ENCODE data around the gene DACH1.
"Not testable (repeated sequence)": the region's sequence is repeated elsewhere in the genome, so short reads cannot be mapped to it uniquely, and the experiment has no call there.

Gene DACH1

DNA sequence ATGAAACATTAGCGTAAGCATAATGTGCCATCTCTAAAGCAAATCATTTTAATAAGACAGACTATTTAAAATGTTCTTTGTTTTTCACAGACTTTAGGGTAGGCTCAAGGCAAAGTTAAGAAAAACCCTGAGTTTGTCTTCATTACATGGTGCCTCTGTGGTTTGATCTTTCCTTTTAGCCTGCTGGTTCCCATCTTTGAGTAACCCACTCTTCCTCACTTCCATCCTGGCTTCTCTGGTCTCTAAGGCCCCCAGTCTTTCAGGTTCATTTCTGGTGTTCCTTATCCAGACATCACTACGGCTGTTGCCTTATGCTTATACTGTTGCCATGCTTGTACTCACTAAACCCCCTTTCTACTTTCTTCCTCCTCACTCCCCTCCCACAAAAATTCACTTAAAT is 38.4 kb downstream of the DACH1 start:
- DNase-seq (ENCODE audit: low read depth), result no peak

DNA sequence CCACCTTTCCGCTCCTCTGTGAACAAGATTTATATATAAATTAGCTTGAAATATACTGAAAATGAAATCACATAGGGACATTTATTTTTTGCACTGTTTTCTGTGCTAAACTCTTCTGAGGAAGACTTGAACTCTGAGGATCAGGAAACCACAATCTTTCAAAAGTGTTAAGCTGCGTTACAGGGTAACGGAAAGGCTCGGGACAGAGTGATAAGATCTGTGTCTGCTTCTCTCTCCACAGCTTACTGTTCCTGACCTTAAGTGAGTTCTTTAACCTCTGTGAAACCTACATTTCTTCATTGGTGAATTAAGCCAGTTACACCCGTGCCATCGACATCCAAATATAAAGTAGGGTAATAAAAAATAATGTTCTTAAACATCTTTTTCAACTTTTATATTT is 38.9 kb downstream of the DACH1 start:
- DNase-seq (ENCODE audit: low read depth), result no peak

DNA sequence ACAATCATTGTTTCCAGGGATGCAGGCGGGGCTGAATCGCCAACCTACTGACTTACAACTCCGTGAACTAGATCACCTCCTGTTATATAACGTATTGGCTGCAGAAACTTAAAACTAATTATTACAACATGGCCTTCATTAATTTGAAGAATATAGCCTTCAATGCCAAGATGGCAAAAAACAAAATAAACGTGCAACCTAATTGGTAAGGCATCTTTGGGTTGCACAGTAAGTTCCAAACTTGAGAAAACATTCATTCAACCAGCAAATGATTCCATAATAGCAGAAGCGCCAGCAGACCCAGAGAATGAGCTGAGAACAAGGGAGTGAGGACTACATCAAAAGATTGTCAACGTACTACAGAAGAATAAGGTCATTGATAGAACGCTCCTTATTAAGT is 39.8 kb downstream of the DACH1 start:
- DNase-seq (ENCODE audit: low read depth), result no peak

DNA sequence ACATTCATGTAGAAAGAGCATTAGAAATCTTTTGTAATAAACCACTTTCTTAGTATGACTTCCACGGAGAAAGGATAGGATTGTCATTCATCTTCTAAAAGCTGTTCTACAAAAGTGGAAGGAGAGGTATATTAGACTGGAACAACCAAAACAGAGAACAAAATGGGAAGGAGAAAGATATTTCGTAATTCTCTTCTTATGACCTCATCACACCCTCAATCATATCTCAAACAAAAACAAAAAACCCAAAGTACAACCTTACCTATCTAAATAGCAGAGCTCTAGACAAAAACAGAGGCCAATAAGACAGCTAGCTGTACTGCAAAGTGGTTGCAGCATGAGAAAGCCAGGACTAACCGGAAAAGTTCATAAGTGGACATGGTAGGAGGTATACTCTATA is 46.3 kb downstream of the DACH1 start:
- no peak for DNase-seq (ENCODE audit: low read depth)

DNA sequence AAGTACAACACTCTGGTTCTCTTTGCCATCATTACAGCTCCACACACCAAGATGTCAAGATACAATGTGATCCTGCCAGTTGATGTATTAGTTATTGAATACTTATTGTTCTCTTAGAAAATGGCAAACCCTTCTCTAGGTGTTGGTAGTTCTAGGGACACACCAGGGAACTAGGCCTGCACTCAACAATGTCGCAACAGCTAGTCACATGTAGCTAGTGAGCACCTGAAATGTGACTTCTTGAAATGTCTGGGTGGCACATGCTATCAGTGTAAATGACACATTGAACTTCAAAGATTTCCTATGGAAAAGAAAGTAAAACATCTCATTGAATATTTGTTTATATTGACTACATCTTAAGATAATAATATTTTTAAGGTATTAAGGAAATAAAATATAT is 49.7 kb downstream of the DACH1 start:
- DNase-seq (ENCODE audit: low read depth), result no peak

DNA sequence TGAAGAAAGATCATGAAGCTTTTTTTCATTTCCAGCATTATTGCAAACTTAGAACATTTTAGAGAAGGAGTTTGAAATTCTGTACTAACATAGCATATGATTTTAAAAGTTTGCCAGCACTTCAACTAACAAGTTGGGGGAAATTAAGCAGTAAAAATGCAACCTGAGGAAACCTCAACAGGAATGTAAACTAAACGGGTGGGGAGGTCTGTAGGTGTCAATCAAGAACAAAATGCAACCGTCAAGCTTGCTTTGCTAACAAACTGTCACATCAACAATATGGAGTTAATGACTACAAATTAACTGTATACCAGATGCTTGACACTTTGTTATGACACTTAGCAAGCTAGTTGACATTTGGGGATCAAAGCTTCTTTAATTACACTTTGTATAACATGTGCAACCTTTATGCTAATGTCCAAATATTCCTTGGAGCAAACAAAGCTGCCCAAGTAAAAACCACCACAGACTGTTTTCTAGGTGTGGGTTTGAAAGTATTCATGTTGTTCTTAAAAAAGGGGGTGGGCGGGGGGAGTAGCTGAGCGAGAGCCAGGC is 52.1 kb downstream of the DACH1 start:
- DNase-seq (ENCODE audit: low read depth), result no peak

DNA sequence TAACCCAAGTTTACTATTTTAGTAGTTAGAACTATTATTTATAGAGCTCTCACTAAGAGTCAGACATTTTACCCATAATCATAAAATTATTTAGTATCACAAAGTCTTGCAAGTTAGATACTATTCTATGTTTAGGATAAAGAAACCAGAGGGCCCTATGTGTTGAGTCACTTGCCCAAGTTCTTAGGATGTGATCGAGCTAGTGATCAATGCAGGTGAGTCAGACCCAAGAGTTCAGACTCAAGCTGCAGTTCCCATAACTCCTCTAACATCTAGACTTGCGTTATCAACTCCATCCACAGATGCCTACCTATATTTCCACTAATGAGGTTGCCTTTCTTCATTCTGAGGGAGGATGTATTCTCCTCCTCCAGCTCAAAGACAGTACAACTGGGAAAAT is 53.8 kb downstream of the DACH1 start:
- no peak for DNase-seq (ENCODE audit: low read depth)

DNA sequence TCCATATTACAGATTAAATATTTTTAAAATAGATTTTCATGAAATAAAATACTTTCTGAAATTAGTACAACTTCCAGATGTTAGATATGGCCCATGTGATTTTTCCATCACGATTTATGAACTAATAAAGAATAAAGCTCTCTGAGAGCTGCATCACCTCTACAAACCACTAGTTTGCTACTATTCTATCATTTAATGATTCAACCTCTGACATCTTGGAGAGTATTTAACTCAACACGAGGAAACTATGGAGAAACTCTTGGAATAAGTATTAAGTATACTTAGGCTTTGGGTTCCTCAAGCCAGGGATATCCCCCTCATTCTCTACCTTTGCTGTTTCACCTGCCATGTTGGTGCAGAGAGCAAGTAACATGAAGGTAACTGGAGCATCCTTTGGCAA is 55.7 kb downstream of the DACH1 start:
- no peak for DNase-seq (ENCODE audit: low read depth)

DNA sequence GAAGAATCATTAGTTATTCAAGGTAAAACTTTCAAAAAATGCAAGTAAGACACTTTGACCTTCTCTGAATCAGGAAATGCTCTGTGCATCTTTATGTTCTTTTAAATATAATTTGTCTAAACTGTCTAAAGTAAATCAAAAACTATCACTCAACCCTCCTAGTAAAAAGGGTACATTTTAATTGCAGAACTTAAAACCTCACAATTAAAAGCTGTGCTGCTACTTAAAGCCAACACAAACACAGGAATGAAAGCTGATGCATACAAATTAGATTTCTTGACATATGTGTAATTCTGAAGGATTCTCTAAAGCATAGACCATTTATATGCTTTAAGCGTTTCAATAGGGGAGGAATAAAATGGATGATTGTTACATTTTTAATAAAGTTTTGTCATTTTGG is 58.3 kb downstream of the DACH1 start:
- no peak for DNase-seq (ENCODE audit: low read depth)

DNA sequence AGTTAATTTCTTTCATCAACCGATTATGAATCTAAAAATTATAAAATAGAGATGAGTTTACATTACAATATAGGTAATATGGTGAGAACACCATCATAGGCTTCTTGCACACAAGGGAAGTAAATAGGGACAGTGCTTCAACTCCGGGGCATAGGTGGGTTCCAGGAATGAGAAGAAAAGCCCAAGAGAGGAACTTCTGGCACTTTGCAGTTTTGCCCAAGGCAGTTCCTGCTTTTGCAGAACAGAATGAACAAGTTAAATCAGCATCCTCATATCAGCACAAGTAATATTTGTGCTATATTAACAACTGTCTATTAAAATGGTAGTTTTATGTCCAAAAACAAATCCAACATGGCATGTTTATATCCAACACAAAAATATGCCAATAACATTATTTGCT is 60.1 kb downstream of the DACH1 start:
- no peak for DNase-seq (ENCODE audit: low read depth)

DNA sequence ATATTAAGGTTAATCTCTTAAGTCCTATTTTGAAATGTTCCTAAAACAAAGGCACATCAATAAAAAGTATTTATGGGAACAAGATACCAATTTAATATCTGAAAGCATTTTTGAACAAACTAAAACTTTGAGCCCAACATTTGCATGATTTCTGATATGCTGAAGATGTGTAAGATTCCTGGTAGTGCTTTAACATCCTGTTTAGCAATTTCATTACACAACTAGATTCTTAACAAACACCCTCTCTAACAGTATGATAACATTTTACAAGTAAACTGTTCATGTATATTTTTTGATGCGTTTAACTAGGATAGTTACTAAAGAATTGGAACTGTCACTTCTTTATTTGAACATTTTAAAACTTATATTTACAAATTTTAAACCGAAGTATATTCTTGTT is 63.9 kb downstream of the DACH1 start:
- DNase-seq (ENCODE audit: low read depth), result no peak

DNA sequence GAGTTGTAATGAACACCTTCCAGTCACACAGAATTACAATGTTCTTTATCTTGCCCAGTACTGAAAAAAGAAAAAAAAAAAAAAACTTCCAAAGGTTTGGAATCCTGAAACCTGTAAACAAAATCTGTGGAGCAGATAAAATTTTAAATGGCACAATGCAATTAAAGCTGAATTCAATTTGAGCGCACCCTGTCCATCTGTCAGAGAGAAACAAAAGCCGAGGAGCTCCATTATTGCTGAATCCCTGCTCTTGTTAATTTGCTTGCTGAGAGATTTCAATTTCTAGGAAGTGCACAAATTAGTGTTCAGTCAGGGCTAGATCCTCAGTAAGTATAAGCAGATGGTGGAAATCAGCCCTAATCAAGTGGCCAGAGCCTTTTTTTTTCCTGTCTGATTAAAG is 65.2 kb downstream of the DACH1 start:
- DNase-seq (ENCODE audit: low read depth), result no peak

DNA sequence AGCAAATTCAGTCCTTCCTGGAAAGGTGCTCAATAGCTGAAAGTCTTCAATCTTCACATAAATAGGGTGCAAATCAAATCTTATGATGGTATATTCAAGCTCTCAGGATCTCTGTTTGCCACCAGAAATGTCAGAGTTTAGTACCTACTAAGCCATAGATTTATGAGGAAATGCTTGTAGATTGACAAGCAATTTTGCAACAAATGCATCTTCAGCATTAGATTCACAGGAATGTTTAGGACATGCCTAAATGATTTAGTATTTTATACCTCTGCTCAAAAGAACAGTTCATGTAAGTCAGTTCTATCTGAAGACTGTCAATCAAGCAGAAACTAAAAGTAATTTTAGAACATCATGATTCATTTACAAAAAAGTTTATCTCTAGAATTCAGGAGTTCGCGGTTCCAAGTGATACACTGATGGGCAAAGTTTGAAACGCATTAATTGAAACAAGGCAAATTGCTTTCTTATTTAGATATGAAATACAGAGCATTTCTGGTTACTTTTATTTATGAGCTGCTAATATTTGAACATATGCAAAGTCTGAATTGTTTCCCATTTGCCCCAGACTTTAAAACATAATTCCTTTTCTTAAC is 65.7 kb downstream of the DACH1 start:
- no peak for DNase-seq (ENCODE audit: low read depth)

DNA sequence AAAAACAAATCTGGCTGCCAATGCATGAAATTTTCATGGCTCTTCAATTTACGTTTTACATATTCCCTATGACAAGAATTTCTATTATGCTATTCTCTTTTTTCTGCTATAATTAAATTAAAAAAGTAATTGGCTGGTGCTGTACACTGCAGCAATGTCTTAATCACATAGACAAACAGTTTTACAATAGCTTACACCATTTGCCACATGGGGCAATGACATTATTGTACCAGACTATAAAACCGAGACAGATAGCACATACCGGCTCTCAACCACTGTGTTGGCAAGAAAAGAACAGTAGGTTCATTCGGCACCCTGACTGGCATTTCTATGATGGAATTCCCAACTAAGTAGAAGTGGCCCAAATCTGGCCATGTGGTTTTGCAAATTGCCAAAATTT is 67.7 kb downstream of the DACH1 start:
- DNase-seq (ENCODE audit: low read depth), result no peak

DNA sequence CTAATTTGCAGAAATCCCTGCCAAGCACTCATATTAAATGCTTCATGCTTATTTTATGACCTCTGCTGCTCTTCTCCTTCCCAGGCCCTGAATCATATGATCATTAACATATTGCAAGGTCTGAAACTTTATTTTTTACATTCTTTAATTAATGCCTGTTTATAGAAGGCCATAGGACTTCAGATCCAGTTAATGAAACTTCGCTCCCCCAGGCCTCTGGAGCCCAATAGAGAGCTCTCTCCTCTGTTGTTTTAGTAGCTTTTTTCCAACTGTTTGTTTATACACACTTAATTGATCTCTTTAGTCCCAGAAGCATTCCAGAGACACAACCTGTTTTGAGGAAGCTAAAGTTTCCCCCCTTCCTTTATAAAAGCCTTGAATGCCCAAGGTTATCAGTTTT is 68.3 kb downstream of the DACH1 start:
- no peak for DNase-seq (ENCODE audit: low read depth)

DNA sequence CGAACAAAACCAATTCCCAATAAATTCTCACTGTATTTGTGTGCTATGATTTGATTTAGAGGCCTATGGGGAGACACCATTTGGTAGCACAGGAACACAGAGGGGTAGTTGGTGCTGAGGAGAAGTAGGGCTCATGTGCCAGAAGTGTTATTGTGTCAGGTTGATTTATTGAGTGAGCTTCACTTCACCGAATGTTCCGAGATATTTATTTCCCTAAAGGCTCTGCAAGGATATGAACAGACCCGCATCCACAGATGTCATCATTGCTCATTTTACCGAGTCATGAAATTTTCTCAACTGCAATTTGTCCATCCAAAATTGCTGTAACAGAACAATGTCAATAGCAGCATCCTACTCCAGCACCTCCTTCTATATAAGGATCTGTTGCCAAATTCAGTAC is 69.5 kb downstream of the DACH1 start:
- DNase-seq (ENCODE audit: low read depth), result no peak

DNA sequence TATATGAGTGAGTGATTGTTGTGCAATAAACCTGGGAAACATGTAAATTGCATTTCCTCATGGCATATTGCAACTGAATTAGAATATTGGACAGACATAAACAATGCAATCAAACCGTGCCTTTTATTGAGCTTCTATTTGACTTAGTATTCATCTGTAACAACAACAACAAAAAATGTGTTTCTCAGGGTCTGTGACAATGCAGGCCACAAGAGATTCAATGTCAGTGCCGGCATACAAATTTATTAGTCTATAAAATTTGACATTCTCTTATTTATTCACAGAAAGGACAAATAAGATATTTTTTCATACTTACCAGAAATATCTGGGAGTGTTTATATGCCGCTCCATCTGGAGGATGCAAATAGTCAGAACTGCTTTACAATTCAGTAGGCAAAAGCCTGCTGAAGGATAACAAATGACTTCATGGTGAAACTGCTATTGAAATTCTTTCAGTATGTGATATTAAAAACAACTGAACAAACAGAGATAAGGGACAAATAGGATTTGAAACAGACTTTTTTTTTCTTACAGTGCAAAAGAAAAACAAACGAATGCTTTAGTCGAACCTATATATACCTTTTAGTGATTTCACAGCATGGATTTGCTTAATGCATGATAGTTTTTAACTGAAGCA is 77.2 kb downstream of the DACH1 start:
- DNase-seq (ENCODE audit: low read depth), result no peak

DNA sequence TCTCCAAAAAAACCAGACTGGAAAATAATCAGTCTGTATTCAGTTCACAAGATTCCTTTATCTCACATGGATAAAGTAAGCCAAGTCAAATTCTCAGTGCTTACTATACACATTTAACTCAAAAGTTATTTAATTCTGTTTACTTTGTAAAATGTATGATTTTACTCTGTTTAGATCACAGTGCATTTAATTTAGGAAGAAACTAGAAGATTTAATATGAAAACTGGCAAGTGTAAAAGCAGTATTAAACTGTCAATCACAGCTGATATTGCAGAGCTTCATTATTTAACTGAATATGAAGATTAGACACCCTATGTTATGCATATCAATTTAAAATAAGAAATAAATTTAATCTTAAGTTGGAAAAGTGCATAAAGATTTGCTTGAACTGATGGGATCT is 78.0 kb downstream of the DACH1 start:
- DNase-seq (ENCODE audit: low read depth), result no peak

DNA sequence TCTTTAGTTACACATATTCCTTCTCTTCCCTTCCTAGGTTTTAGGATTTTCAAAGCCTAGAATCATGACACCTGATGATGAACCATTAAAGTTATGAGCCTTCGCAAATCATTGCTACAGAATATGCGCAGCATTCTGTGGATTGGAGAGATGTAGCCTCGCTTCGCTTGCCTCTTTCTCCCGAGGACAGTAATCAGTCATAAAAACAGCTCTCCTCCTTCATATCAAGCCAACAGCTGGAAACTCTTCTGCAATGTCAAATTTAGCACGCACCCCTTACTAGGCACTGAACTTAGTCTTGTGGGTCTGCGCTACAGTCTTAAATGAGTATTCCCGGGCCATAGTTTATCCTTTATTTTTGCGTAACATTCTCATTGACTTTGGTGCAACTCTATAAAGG is 79.6 kb downstream of the DACH1 start:
- DNase-seq (ENCODE audit: low read depth), result no peak

DNA sequence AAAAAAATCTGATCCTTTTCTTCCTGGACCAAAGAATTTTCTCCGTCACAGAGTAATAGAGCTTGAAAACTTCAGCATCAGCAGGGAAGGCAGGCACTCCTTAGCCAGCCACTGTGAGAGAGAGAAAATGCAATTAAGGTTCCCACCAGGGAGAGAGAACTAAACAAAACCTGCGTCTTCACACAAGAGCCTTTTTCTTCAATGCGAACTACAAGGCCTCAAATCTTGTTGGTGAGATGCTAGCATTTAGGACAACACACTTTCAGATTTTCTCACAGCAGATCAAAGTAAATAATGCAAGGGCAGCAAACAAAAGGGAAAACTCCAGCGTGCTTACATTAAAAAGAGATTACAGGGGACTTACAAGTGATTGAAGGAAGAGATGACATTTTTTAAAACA is 80.1 kb downstream of the DACH1 start:
- no peak for DNase-seq (ENCODE audit: low read depth)

DNA sequence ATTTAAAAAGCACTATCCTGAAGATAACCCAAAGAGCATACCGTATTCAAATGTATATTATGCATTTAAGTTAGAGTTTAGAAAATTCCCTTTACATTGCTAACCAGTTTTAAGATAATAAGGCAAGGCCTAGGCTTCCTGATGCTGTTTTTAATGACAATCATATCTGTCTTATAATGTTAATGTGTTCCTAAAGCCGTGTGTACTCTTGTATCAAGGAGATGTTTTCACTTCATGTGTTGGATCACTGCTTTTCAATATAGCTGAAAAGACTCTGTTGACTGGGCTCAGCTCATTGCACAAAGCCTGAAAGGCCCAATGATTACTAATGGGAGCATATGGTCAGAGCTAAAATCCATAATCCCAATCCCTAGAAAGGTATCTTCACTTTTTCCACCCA is 81.6 kb downstream of the DACH1 start:
- no peak for DNase-seq (ENCODE audit: low read depth)

DNA sequence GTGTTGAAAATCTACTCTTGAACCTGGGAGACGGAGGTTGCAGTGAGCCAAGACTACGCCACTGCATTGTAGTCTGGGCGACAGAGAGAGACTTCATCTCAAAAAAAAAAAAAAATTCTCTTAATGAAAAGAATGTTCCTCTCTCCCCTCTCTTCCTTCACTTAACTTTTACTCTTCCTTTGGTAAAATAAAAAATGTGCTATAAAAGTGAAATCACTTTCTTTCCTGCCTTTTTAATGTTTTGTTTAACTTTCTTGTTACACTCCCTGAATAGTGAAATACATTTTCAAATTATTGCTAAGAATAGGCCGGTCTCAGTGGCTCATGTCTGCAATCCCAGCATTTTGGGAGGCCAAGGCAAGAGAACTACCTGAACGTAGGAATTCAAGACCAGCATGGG is 86.5 kb downstream of the DACH1 start:
- no peak for DNase-seq (ENCODE audit: low read depth)

DNA sequence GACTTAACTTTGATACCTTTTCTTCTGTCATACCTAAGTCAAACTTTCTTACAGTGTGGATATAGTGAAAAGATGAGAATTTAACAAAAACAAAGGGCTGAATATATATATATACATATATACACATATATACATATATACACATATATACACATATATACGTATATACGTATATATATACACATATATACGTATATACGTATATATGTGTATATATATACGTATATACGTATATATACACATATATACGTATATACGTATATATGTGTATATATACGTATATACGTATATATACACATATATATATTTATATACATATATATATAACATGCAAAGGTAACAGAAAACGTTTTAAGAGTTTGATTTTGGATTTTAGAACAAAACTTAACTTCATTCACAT is 88.0 kb downstream of the DACH1 start:
- not testable (repeated sequence) for DNase-seq (ENCODE audit: low read depth)

DNA sequence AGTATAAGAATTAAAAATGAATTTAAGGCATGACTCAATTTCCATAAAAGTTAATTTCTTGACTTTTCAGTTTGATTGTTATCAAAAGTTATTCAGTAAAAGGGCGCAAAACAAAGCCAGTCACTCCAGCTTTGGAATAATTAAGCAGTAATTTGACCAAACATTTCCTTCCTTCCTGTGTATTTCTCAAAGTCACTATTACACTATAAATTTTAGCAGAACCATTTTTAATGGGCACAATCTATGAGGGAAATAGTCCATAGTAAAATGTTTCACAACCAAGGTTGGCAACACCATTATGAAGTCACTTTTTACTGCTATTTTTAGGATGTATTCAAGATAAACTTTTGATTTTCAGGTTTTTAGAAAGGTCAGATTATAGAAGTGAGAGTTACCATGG is 91.0 kb downstream of the DACH1 start:
- no peak for DNase-seq (ENCODE audit: low read depth)
